Transverse colon (tissue), 4 donors: ENCODE data around the gene GSK3B. TPM values are rescaled to one million over a fixed set of nuclear protein-coding genes. Genes with fewer than 3 reads are reported as not detected.

Experiments
- DNase-seq: peaks from one replicate; pipeline ENCODE4 v3.0.0-alpha.2; 2019
- H3K27ac ChIP-seq, 4 donors: fragments of 200-600 bp; sonication (generic); 2 replicates each; pipeline ENCODE4 v1.5.1; 2016 to 2018; ENCODE audit warnings: inconsistent platforms in 4 of 4
- H3K27me3 ChIP-seq: fragments of 200-600 bp; sonication (generic); 2 replicates; pipeline ENCODE4 v1.5.1; 2017; ENCODE audit warnings: inconsistent platforms
- H3K36me3 ChIP-seq, 4 donors: fragments of 200-600 bp; sonication (generic); 2 replicates each; pipeline ENCODE4 v1.5.1; 2017 to 2019; ENCODE audit warnings: inconsistent platforms in 4 of 4
- H3K4me1 ChIP-seq, 4 donors: fragments of 200-600 bp; sonication (generic); 2 replicates each; pipeline ENCODE4 v1.5.1; 2017 to 2020; ENCODE audit warnings: inconsistent platforms in 4 of 4
- H3K4me3 ChIP-seq, 4 donors: fragments of 200-600 bp; sonication (generic); 1 replicate in 1 of 4; 2 replicates in 3 of 4; pipeline versions ENCODE4 v1.5.1 to v1.6.1; 2017 to 2019; ENCODE audit warnings: inconsistent platforms in 4 of 4
- H3K9me3 ChIP-seq, 2 donors: fragments of 200-600 bp; sonication (generic); 2 replicates each; pipeline ENCODE4 v1.5.1; 2017 to 2019; ENCODE audit warnings: inconsistent platforms in 2 of 2
- CTCF ChIP-seq, 5 experiments: fragments of 200-600 bp in 3 of 5; fragments of 450-650 bp in 2 of 5; sonication (generic) in 3 of 5; IDR thresholded peaks; 1 replicate in 2 of 5; 2 replicates in 3 of 5; pipeline ENCODE4 v1.5.1; 2016 to 2017; ENCODE audit warnings: antibody characterized with exemption in 5 of 5, inconsistent platforms in 3 of 5, mild to moderate bottlenecking in 2 of 5, moderate library complexity in 1 of 5
- EP300 ChIP-seq: sonication (generic); formaldehyde crosslinking; IDR thresholded peaks from one replicate; pipeline ENCODE4 v1.6.1; 2017; ENCODE audit warnings: antibody characterized with exemption, low read depth
- POLR2A ChIP-seq: fragments of 450-650 bp; IDR thresholded peaks from one replicate; pipeline ENCODE4 v1.6.1; 2016; ENCODE audit warnings: antibody characterized with exemption, mild to moderate bottlenecking, moderate library complexity
- POLR2AphosphoS5 ChIP-seq, 3 donors: sonication (generic); formaldehyde crosslinking; IDR thresholded peaks; one replicate each; pipeline ENCODE4 v1.6.1; 2016; ENCODE audit warnings: antibody characterized with exemption in 3 of 3
- WGBS, 2 donors: methylation state at CpG; one replicate each; pipeline ENCODE4 v1.1.5; 2018; ENCODE audit warnings: low coverage in 1 of 2; 5-methylcytosine and 5-hydroxymethylcytosine counted together
- in situ Hi-C, 4 donors: fragments of 200-750 bp; cut with MboI; loops; one replicate each; pipeline versions ENCODE4 v1.15.0 to v1.15.1; 2017; ENCODE audit warnings: low sequenced_read_pairs in 3 of 4, low pct_ligation_motif_present in 1 of 4, low pct_unique_long_range_greater_than_20kb in 1 of 4
- intact Hi-C: fragments of 100-400 bp; cut with DNase I; formaldehyde crosslinking; loops from one replicate; pipeline ENCODE4 v1.15.1; 2023; ENCODE audit warnings: low total_unique reads
- total RNA-seq, 4 donors: library from RNA; depleted of rRNA; stranded (reverse); fragments of >200 nt; gene quantifications; one replicate each; pipeline ENCODE4 v1.1.0, GENCODE V29; 2016

GSK3B gene
- total RNA-seq, 4 donors from 2014 or later: 14.7 to 35.9 (median 24.2) TPM

- no peaks in the 10 kb centered on the region for H3K9me3 ChIP-seq
- intact Hi-C loops: no loop called here
- DNase-seq: no peak
Measured at GRCh38 chr3:120031561-120031960, 62.7 kb downstream of the GSK3B start.

GRCh38 chr3:120029749-120030148 is 64.5 kb downstream of the GSK3B start:
- TF ChIP-seq CTCF (IDR thresholded peaks at IDR 0.05) (no peak), POLR2A (no peak), EP300 (no peak), POLR2AphosphoS5 (IDR thresholded peaks at IDR 0.05) (no peak)
- no peaks in the 10 kb centered on the region for H3K36me3 ChIP-seq

More at GRCh38 chr3:120031561-120031960, 62.7 kb downstream of the GSK3B start:
- in situ Hi-C loops: no loop called here
- H3K4me1 ChIP-seq: peaks cover 0 to 4% (median 0%) of the 10 kb centered on the region in 4 donors
- TF ChIP-seq EP300 (no peak), POLR2A (no peak), CTCF (IDR thresholded peaks at IDR 0.05) (no peak), POLR2AphosphoS5 (IDR thresholded peaks at IDR 0.05) (no peak)
- no peaks in the 10 kb centered on the region for H3K36me3 ChIP-seq
- H3K27me3 ChIP-seq: no peaks in the 10 kb centered on the region
- H3K4me3 ChIP-seq: no peak overlapping the region
- no peak overlapping the region for H3K27ac ChIP-seq

GRCh38 chr3:120028271-120029047 is 65.8 kb downstream of the GSK3B start:
- Histone ChIP-seq H3K27me3 (no peaks in the 10 kb centered on the region), H3K4me3 (no peak overlapping the region), H3K9me3 (no peaks in the 10 kb centered on the region), H3K36me3 (no peaks in the 10 kb centered on the region), H3K27ac (no peak overlapping the region), H3K4me1 (peaks cover 0 to 4% (median 0%) of the 10 kb centered on the region in 4 donors)
- no peak for DNase-seq
- TF ChIP-seq EP300: no peak
- no peak for TF ChIP-seq POLR2A
- TF ChIP-seq POLR2AphosphoS5 (IDR thresholded peaks at IDR 0.05): no peak
- no peak for TF ChIP-seq CTCF (IDR thresholded peaks at IDR 0.05)
- 91 to 93% methylated on average over 8 to 13 of the region's 13 CpGs for WGBS, 2 donors
- in situ Hi-C loops: no loop called here
- intact Hi-C loops: no loop called here

More at GRCh38 chr3:120029749-120030148, 64.5 kb downstream of the GSK3B start:
- Histone ChIP-seq H3K27me3 (no peaks in the 10 kb centered on the region), H3K9me3 (no peaks in the 10 kb centered on the region), H3K4me1 (peaks cover 0 to 4% (median 0%) of the 10 kb centered on the region in 4 donors), H3K4me3 (no peak overlapping the region), H3K27ac (no peak overlapping the region)
- 88 to 96% methylated on average over 1 of the region's 1 CpG for WGBS, 2 donors
- no peak for DNase-seq
- intact Hi-C loops (no loop called here), in situ Hi-C loops (no loop called here)

GRCh38 chr3:120027226-120027625 is 67.0 kb downstream of the GSK3B start:
- in situ Hi-C loops: no loop called here
- TF ChIP-seq POLR2AphosphoS5 (IDR thresholded peaks at IDR 0.05): no peak
- TF ChIP-seq POLR2A: no peak
- no peak for TF ChIP-seq EP300
- TF ChIP-seq CTCF (IDR thresholded peaks at IDR 0.05): no peak
- WGBS, 2 donors: 88 to 91% methylated on average over 3 to 4 of the region's 4 CpGs

More at GRCh38 chr3:120027226-120027625, 67.0 kb downstream of the GSK3B start:
- Histone ChIP-seq H3K36me3 (no peaks in the 10 kb centered on the region), H3K27me3 (no peaks in the 10 kb centered on the region), H3K4me3 (no peak overlapping the region), H3K9me3 (no peaks in the 10 kb centered on the region), H3K4me1 (peaks cover 0 to 8% (median 0%) of the 10 kb centered on the region in 4 donors), H3K27ac (no peak overlapping the region)
- intact Hi-C loops: no loop called here
- DNase-seq: no peak
